NCI-H748 (cell line): ENCODE results near the gene CYSLTR1.
"Not testable (repeated sequence)": the region's sequence is repeated elsewhere in the genome, so short reads cannot be mapped to it uniquely, and the experiment has no call there.

Experiments used
- DNase-seq: peaks from one replicate; lab custom pipeline; 2025; ENCODE audit not compliant: unreplicated experiment; lab: John Stamatoyannopoulos, UW

CYSLTR1 gene

GRCh38 chrX:78226047-78226446 is 101.4 kb downstream of the CYSLTR1 start:
- not testable (repeated sequence) for DNase-seq
